GM06990 (cell line): Measurements from ENCODE around the gene B3GNT3.

Experiments
- DNase-seq: peaks from one replicate; pipeline ENCODE4 v3.0.0-alpha.2; 2011; ENCODE audit not compliant: insufficient read length; ENCODE audit errors: extremely low read depth
- H3K27me3 ChIP-seq: replicated peaks from 2 replicates; pipeline ENCODE4 v1.6.0; 2011; ENCODE audit warnings: low read length; ENCODE audit not compliant: control insufficient read depth, insufficient read depth
- H3K36me3 ChIP-seq: 2 replicates; pipeline ENCODE4 v1.5.1; 2011; ENCODE audit warnings: low read length; ENCODE audit not compliant: control insufficient read depth, insufficient read depth
- H3K4me3 ChIP-seq: replicated peaks from 2 replicates; pipeline ENCODE4 v1.5.1; 2011; ENCODE audit warnings: low read depth, mild to moderate bottlenecking, control low read depth, low read length
- CTCF ChIP-seq: IDR thresholded peaks from 2 replicates; pipeline ENCODE4 v1.5.1; 2011; ENCODE audit warnings: low read length, control low read depth, mild to moderate bottlenecking, inconsistent platforms; ENCODE audit not compliant: insufficient read depth, poor library complexity, severe bottlenecking

Gene B3GNT3

GRCh38 chr19:17788632-17789031 lies 6.3 kb upstream of the B3GNT3 start:
- peaks cover 11% of the 10 kb centered on the region for H3K36me3 ChIP-seq
- no peak overlapping the region for H3K4me3 ChIP-seq
- no peak for DNase-seq
- no peaks in the 10 kb centered on the region for H3K27me3 ChIP-seq
- TF ChIP-seq CTCF, result no peak

- H3K4me3 ChIP-seq, result no peak overlapping the region
- H3K36me3 ChIP-seq, result peaks cover 3% of the 10 kb centered on the region
- H3K27me3 ChIP-seq, result no peaks in the 10 kb centered on the region; the same call in 1 of the 2 replicates
- no peak for TF ChIP-seq CTCF
- no peak for DNase-seq
Measured at GRCh38 chr19:17790059-17790780, 4.7 kb upstream of the B3GNT3 start.

- TF ChIP-seq CTCF, result no peak
- DNase-seq, result no peak
- Histone ChIP-seq H3K27me3 (no peaks in the 10 kb centered on the region; the same call in 1 of the 2 replicates), H3K36me3 (no peaks in the 10 kb centered on the region), H3K4me3 (no peak overlapping the region)
Measured at GRCh38 chr19:17794412-17794730, 567 bp upstream of the B3GNT3 start.

- TF ChIP-seq CTCF, result no peak
Measured at GRCh38 chr19:17795495-17795856, 538 bp downstream of the B3GNT3 start.

GRCh38 chr19:17796013-17796837 lies 1.3 kb downstream of the B3GNT3 start:
- DNase-seq, result no peak
- no peak overlapping the region for H3K4me3 ChIP-seq
- no peak for TF ChIP-seq CTCF
- H3K27me3 ChIP-seq, result no peaks in the 10 kb centered on the region; the same call in 1 of the 2 replicates
- H3K36me3 ChIP-seq, result no peaks in the 10 kb centered on the region

More at GRCh38 chr19:17795495-17795856, 538 bp downstream of the B3GNT3 start:
- no peak for DNase-seq
- no peaks in the 10 kb centered on the region; the same call in 1 of the 2 replicates for H3K27me3 ChIP-seq
- H3K4me3 ChIP-seq, result no peak overlapping the region
- H3K36me3 ChIP-seq, result no peaks in the 10 kb centered on the region
